Suprapubic skin (tissue), 4 donors: ENCODE measurements around the gene CFAP119. TPM values are rescaled to one million over a fixed set of nuclear protein-coding genes. Genes with fewer than 3 reads are reported as not detected.
A peak's percentile ranks its signal among the peaks of the same experiment; 100 is the strongest.

ENCODE experiments used
- DNase-seq, 2 donors: peaks; one replicate each; pipeline ENCODE4 v3.0.0-alpha.2; 2019; ENCODE audit warnings: low spot score in 2 of 2
- H3K27ac ChIP-seq: fragments of 200-600 bp; sonication (generic); one replicate; pipeline ENCODE4 v1.5.1; 2019
- H3K27me3 ChIP-seq: fragments of 200-600 bp; sonication (generic); one replicate; pipeline ENCODE4 v1.5.1; 2019
- H3K36me3 ChIP-seq: fragments of 200-600 bp; sonication (generic); one replicate; pipeline ENCODE4 v1.5.1; 2019
- H3K4me1 ChIP-seq: fragments of 200-600 bp; sonication (generic); one replicate; pipeline ENCODE4 v1.5.1; 2019
- H3K4me3 ChIP-seq: fragments of 200-600 bp; sonication (generic); one replicate; pipeline ENCODE4 v1.5.1; 2019; ENCODE audit warnings: mild to moderate bottlenecking
- H3K9me3 ChIP-seq: fragments of 200-600 bp; sonication (generic); one replicate; pipeline ENCODE4 v1.5.1; 2019
- CTCF ChIP-seq, 2 donors: fragments of 200-600 bp in 1 of 2; fragments of 450-650 bp in 1 of 2; sonication (generic) in 1 of 2; IDR thresholded peaks; one replicate each; pipeline ENCODE4 v1.5.1; 2016 to 2019; ENCODE audit warnings: antibody characterized with exemption in 2 of 2, mild to moderate bottlenecking in 1 of 2, moderate library complexity in 1 of 2
- EP300 ChIP-seq: sonication (generic); formaldehyde crosslinking; IDR thresholded peaks from one replicate; pipeline ENCODE4 v1.6.1; 2017; ENCODE audit warnings: antibody characterized with exemption
- POLR2A ChIP-seq, 2 donors: fragments of 450-650 bp; IDR thresholded peaks; one replicate each; pipeline ENCODE4 v1.6.1; 2017; ENCODE audit warnings: antibody characterized with exemption in 2 of 2, mild to moderate bottlenecking in 2 of 2, moderate library complexity in 2 of 2
- POLR2AphosphoS5 ChIP-seq, 3 donors: sonication (generic); formaldehyde crosslinking; IDR thresholded peaks; one replicate each; pipeline ENCODE4 v1.6.1; 2017; ENCODE audit warnings: antibody characterized with exemption in 3 of 3
- WGBS: methylation state at CpG from one replicate; pipeline ENCODE4 v1.1.5; 2018; 5-methylcytosine and 5-hydroxymethylcytosine counted together
- total RNA-seq, 4 donors: library from RNA; depleted of rRNA; stranded (reverse); fragments of >200 nt; gene quantifications; one replicate each; pipeline ENCODE4 v1.1.0, GENCODE V29; 2016

CFAP119 gene
- total RNA-seq, 4 donors from 2014 or later, result 3.8 to 6.7 (median 5.0) TPM

DNA sequence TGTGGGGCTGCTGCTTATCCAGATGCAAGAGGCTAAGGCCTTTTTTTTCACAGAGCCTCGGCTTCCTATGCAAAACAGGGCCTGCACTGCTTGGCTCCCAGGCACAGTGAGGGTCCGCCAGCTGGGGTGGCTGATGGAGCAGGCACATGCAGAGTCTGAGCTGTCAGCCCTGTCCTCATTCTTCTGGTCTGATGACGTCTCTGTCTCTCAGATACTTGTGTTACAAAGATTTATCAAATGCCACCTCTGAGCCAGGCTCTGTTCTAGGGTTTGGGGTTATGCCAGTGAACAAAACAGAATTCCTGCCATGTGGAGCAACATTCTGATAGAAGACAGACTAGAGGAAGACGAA lies 5.0 kb upstream of the CFAP119 start:
- no peaks in the 10 kb centered on the region for H3K9me3 ChIP-seq
- H3K27ac ChIP-seq, result no peak overlapping the region
- DNase-seq, result no peak
- H3K4me1 ChIP-seq, result peaks cover 17% of the 10 kb centered on the region
- no peaks in the 10 kb centered on the region for H3K27me3 ChIP-seq
- H3K4me3 ChIP-seq, result no peak overlapping the region
- WGBS, result 77% methylated on average over 4 of the region's 4 CpGs
- peaks cover 85% of the 10 kb centered on the region for H3K36me3 ChIP-seq
- TF ChIP-seq POLR2AphosphoS5 (IDR thresholded peaks at IDR 0.05) (no peak), CTCF (IDR thresholded peaks at IDR 0.05) (no peak), POLR2A (IDR thresholded peaks at IDR 0.05) (no peak), EP300 (no peak)

DNA sequence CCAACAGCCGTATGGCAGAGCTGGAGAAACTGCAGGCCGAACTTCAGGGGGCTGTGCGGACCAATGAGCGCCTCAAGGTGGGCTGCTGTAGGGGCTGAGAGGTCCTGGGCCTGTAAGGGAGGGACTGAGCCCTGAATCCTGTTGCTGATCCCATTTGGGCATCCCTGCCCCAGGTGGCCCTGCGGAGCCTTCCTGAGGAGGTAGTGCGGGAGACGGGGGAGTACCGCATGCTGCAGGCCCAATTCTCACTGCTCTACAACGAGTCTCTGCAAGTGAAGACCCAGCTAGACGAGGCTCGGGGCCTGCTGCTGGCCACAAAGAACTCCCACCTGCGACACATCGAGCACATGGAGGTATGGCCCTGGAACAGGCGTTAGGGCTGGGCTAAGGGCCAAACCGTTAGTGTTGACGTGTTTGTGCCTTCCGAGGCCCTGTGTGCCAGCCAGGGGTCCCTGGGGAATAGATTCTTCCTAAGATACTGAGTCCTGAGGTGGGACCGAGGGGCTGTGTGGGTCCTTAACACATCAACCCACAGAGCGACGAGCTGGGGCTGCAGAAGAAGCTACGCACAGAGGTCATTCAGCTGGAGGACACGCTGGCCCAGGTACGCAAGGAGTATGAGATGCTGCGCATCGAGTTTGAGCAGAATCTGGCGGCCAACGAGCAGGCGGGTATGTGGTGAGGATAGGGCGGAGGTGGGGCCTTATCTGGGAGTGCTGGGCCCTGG lies 4.5 kb upstream of the CFAP119 start:
- H3K4me3 ChIP-seq, result no peak overlapping the region

GRCh38 chr16:30764816-30765465 lies 3.1 kb upstream of the CFAP119 start:
- Histone ChIP-seq H3K4me1 (peaks cover 29% of the 10 kb centered on the region), H3K27ac (no peak overlapping the region), H3K36me3 (peaks cover 65% of the 10 kb centered on the region), H3K27me3 (no peaks in the 10 kb centered on the region), H3K4me3 (no peak overlapping the region), H3K9me3 (no peaks in the 10 kb centered on the region)
- no peak for DNase-seq
- WGBS, result 91% methylated on average over 7 of the region's 12 CpGs
- TF ChIP-seq EP300 (no peak), POLR2A (IDR thresholded peaks at IDR 0.05) (no peak), POLR2AphosphoS5 (IDR thresholded peaks at IDR 0.05) (no peak), CTCF (IDR thresholded peaks at IDR 0.05) (no peak)

More for the DNA sequence above, 4.5 kb upstream of the CFAP119 start:
- Histone ChIP-seq H3K27me3 (no peaks in the 10 kb centered on the region), H3K9me3 (no peaks in the 10 kb centered on the region), H3K4me1 (peaks cover 21% of the 10 kb centered on the region), H3K36me3 (peaks cover 79% of the 10 kb centered on the region), H3K27ac (no peak overlapping the region)
- DNase-seq, result no peak
- no peak for TF ChIP-seq EP300
- no peak for TF ChIP-seq POLR2AphosphoS5 (IDR thresholded peaks at IDR 0.05)
- TF ChIP-seq POLR2A (IDR thresholded peaks at IDR 0.05), result no peak
- no peak for TF ChIP-seq CTCF (IDR thresholded peaks at IDR 0.05)
- 84% methylated on average over 29 of the region's 29 CpGs for WGBS

DNA sequence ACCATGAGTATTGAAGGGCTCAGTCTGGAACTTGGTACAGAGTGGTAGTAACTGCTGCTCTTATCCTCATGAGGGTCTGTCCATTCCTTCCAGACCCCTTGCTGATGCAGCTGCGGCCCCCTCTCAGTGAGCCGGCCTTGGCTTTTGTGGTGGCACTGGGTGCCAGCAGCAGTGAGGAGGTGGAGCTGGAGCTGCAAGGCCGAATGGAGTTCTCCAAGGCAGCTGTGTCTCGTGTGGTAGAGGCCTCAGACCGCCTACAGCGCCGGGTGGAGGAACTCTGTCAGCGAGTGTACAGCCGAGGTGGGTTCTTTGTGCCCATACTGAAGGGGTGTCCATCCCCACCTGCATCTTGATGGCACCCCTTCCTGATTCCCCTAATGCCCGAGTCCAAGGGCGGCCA lies 2.2 kb upstream of the CFAP119 start:
- TF ChIP-seq EP300 (no peak), POLR2AphosphoS5 (IDR thresholded peaks at IDR 0.05) (no peak), POLR2A (IDR thresholded peaks at IDR 0.05) (no peak), CTCF (IDR thresholded peaks at IDR 0.05) (no peak)
- H3K9me3 ChIP-seq, result no peaks in the 10 kb centered on the region
- H3K27ac ChIP-seq, result no peak overlapping the region
- 90% methylated on average over 8 of the region's 11 CpGs for WGBS
- no peak overlapping the region for H3K4me3 ChIP-seq
- no peaks in the 10 kb centered on the region for H3K27me3 ChIP-seq
- H3K4me1 ChIP-seq, result peaks cover 29% of the 10 kb centered on the region
- no peak for DNase-seq
- H3K36me3 ChIP-seq, result peaks cover 56% of the 10 kb centered on the region

DNA sequence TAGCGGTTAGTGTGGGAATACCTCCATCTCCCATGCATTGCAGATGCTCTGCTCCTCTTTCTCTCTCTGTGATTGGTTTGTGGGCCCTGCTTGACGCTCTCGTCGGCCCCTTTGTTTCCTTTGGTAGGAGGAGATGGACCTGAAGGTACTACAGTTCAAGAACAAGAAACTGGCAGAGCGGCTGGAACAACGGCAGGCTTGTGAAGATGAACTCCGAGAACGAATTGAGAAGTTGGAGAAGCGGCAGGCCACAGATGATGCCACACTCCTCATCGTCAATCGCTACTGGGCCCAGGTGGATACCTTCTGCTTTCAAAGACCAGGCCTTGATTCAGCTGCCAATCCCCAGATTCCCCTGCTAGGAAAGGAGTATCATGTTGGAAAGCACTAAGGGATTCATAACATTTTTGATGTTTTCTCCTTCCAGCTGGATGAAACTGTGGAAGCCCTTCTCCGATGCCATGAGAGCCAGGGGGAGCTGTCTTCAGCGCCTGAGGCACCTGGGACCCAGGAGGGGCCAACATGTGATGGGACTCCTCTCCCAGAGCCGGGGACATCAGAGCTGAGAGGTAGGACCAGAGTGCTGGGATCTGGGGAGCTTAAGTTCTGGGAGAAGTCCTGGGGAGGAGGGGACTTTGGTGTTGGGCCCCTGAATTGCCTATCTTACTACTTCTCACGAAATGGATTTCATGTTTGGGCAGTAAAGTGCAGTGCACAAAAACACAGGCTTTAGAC lies 1.3 kb upstream of the CFAP119 start:
- Histone ChIP-seq H3K36me3 (peaks cover 47% of the 10 kb centered on the region), H3K27ac (no peak overlapping the region), H3K9me3 (no peaks in the 10 kb centered on the region), H3K4me1 (peaks cover 29% of the 10 kb centered on the region), H3K4me3 (peak overlapping the region; percentile 87), H3K27me3 (no peaks in the 10 kb centered on the region)
- no peak for DNase-seq
- WGBS, result 55% methylated on average over 15 of the region's 15 CpGs
- TF ChIP-seq POLR2AphosphoS5 (IDR thresholded peaks at IDR 0.05) (no peak), CTCF (IDR thresholded peaks at IDR 0.05) (no peak), EP300 (no peak), POLR2A (IDR thresholded peaks at IDR 0.05) (no peak)
